Upper lobe of right lung (tissue), 1 donor: ENCODE measurements around the gene MEGF11. TPM values are rescaled to one million over a fixed set of nuclear protein-coding genes. Genes with fewer than 3 reads are reported as not detected.

ENCODE experiments used
- ATAC-seq: fragments of 200-7000 bp; cut with Tn5 transposase; one replicate; pipeline ENCODE4 v1.9.1; 2020; ENCODE audit warnings: mild to moderate bottlenecking, moderate library complexity
- DNase-seq: peaks from one replicate; pipeline ENCODE4 v3.0.0-alpha.2; 2020
- H3K27ac ChIP-seq: fragments of 200-600 bp; one replicate; pipeline ENCODE4 v1.8.0; 2022
- H3K27me3 ChIP-seq: fragments of 200-600 bp; one replicate; pipeline ENCODE4 v1.8.0; 2022; ENCODE audit warnings: mild to moderate bottlenecking
- H3K36me3 ChIP-seq: fragments of 200-600 bp; one replicate; pipeline ENCODE4 v1.8.0; 2022
- H3K4me1 ChIP-seq: fragments of 200-600 bp; one replicate; pipeline ENCODE4 v1.8.0; 2022
- H3K4me3 ChIP-seq: fragments of 200-600 bp; one replicate; pipeline ENCODE4 v1.8.0; 2022; ENCODE audit warnings: mild to moderate bottlenecking
- H3K9me3 ChIP-seq: fragments of 200-600 bp; one replicate; pipeline ENCODE4 v1.8.0; 2022
- intact Hi-C: fragments of 100-400 bp; cut with DNase I; formaldehyde crosslinking; loops from one replicate; pipeline ENCODE4 v1.11.0; 2022
- total RNA-seq: library from RNA; stranded (reverse); fragmentation: NEBNext Ultra II Directional; extraction: Animal tissue kit (Norgen Biotek cat#: 25700); gene quantifications from one replicate; pipeline ENCODE4 v1.2.1, GENCODE V29; 2021
- TF ChIP-seq, protein P1 (sequence below): fragments of 200-600 bp; IDR thresholded peaks from one replicate; pipeline ENCODE4 v1.8.0; 2022; ENCODE audit warnings: antibody characterized with exemption
- donor health status: DM: no; HTN: yes; CAD: no; lungs with severe emphysema.

MEGF11 gene
- total RNA-seq, 1 donor from 2014 or later, result 3.0 TPM

DNA sequence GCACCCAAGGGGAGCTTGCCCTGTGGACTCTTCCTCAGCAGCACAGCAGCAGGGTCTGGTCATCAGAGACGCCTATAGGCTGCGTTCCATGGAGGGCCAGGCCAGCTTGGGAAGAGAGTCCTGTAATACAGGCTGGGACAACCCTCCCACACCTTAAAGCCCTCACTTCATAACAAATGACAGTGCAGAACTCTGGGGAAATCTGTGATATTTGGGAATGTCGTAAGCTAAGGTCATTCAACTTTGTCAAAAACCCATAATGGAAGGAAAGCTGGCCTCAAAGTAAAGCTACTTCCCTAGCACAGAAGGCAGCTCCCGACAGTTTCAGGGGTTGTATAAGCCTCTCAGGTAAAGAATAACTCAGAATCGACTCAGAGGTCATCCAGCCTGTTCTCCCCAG, 133.1 kb downstream of the MEGF11 start:
- no peaks in the 10 kb centered on the region for H3K9me3 ChIP-seq
- TF ChIP-seq, protein P1, sequence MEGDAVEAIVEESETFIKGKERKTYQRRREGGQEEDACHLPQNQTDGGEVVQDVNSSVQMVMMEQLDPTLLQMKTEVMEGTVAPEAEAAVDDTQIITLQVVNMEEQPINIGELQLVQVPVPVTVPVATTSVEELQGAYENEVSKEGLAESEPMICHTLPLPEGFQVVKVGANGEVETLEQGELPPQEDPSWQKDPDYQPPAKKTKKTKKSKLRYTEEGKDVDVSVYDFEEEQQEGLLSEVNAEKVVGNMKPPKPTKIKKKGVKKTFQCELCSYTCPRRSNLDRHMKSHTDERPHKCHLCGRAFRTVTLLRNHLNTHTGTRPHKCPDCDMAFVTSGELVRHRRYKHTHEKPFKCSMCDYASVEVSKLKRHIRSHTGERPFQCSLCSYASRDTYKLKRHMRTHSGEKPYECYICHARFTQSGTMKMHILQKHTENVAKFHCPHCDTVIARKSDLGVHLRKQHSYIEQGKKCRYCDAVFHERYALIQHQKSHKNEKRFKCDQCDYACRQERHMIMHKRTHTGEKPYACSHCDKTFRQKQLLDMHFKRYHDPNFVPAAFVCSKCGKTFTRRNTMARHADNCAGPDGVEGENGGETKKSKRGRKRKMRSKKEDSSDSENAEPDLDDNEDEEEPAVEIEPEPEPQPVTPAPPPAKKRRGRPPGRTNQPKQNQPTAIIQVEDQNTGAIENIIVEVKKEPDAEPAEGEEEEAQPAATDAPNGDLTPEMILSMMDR, result no peak
- H3K4me3 ChIP-seq, result no peak overlapping the region
- ATAC-seq (no peak), DNase-seq (no peak)
- intact Hi-C loops, result no loop called here
- no peaks in the 10 kb centered on the region for H3K4me1 ChIP-seq
- no peak overlapping the region for H3K27ac ChIP-seq
- no peaks in the 10 kb centered on the region for H3K36me3 ChIP-seq
- H3K27me3 ChIP-seq, result peaks cover 7% of the 10 kb centered on the region

- TF ChIP-seq, protein P1, result no peak
- no peaks in the 10 kb centered on the region for H3K27me3 ChIP-seq
- intact Hi-C loops, result no loop called here
- no peak overlapping the region for H3K4me3 ChIP-seq
- ATAC-seq (no peak), DNase-seq (no peak)
- H3K27ac ChIP-seq, result no peak overlapping the region
- no peaks in the 10 kb centered on the region for H3K4me1 ChIP-seq
- H3K9me3 ChIP-seq, result no peaks in the 10 kb centered on the region
- H3K36me3 ChIP-seq, result no peaks in the 10 kb centered on the region
These were observed 135.7 kb downstream of the MEGF11 start for GRCh38 chr15:66117841-66118240.

- intact Hi-C loops, result no loop called here
- TF ChIP-seq, protein P1, result no peak
- Histone ChIP-seq H3K27ac (no peak overlapping the region), H3K27me3 (no peaks in the 10 kb centered on the region), H3K9me3 (no peaks in the 10 kb centered on the region), H3K4me3 (no peak overlapping the region), H3K36me3 (no peaks in the 10 kb centered on the region), H3K4me1 (no peaks in the 10 kb centered on the region)
- DNase-seq (no peak), ATAC-seq (no peak)
These were observed 137.9 kb downstream of the MEGF11 start for GRCh38 chr15:66115568-66116206.

GRCh38 chr15:66114863-66115425, 138.6 kb downstream of the MEGF11 start:
- Histone ChIP-seq H3K27me3 (no peaks in the 10 kb centered on the region), H3K4me1 (no peaks in the 10 kb centered on the region), H3K4me3 (no peak overlapping the region), H3K9me3 (no peaks in the 10 kb centered on the region), H3K36me3 (no peaks in the 10 kb centered on the region), H3K27ac (no peak overlapping the region)
- DNase-seq (no peak), ATAC-seq (no peak)
- intact Hi-C loops, result no loop called here
- TF ChIP-seq, protein P1, result no peak

GRCh38 chr15:66112388-66112787, 141.2 kb downstream of the MEGF11 start:
- TF ChIP-seq, protein P1, result no peak
- H3K9me3 ChIP-seq, result no peaks in the 10 kb centered on the region
- intact Hi-C loops, result no loop called here
- H3K4me3 ChIP-seq, result no peak overlapping the region
- no peak overlapping the region for H3K27ac ChIP-seq
- H3K4me1 ChIP-seq, result no peaks in the 10 kb centered on the region
- H3K36me3 ChIP-seq, result no peaks in the 10 kb centered on the region
- H3K27me3 ChIP-seq, result no peaks in the 10 kb centered on the region
- no peak for ATAC-seq
- no peak for DNase-seq

GRCh38 chr15:66111363-66111762, 142.2 kb downstream of the MEGF11 start:
- Histone ChIP-seq H3K9me3 (no peaks in the 10 kb centered on the region), H3K36me3 (no peaks in the 10 kb centered on the region), H3K4me1 (no peaks in the 10 kb centered on the region), H3K4me3 (no peak overlapping the region), H3K27ac (no peak overlapping the region), H3K27me3 (no peaks in the 10 kb centered on the region)
- intact Hi-C loops, result no loop called here
- TF ChIP-seq, protein P1, result no peak
- ATAC-seq (no peak), DNase-seq (no peak)
